Sigmoid colon (tissue), 7 donors: ENCODE results near the gene LINGO3. TPM values are rescaled to one million over a fixed set of nuclear protein-coding genes. Genes with fewer than 3 reads are reported as not detected.

ENCODE experiments used
- DNase-seq: peaks from one replicate; pipeline ENCODE4 v3.0.0-alpha.2; 2019
- H3K27ac ChIP-seq, 4 donors: fragments of 200-600 bp; sonication (generic); one replicate each; pipeline ENCODE4 v1.5.1; 2016 to 2019; ENCODE audit warnings: mild to moderate bottlenecking in 1 of 4
- H3K27me3 ChIP-seq, 3 donors: fragments of 200-600 bp; sonication (generic); one replicate each; pipeline ENCODE4 v1.5.1; 2019; ENCODE audit warnings: mild to moderate bottlenecking in 1 of 3
- H3K36me3 ChIP-seq, 4 donors: fragments of 200-600 bp; sonication (generic); one replicate each; pipeline ENCODE4 v1.5.1; 2016 to 2019
- H3K4me1 ChIP-seq, 4 donors: fragments of 200-600 bp; sonication (generic); one replicate each; pipeline ENCODE4 v1.5.1; 2017 to 2019
- H3K4me3 ChIP-seq, 4 donors: fragments of 200-600 bp; sonication (generic); one replicate each; pipeline ENCODE4 v1.5.1; 2017 to 2019; ENCODE audit warnings: mild to moderate bottlenecking in 2 of 4, moderate library complexity in 1 of 4
- H3K9me3 ChIP-seq, 4 donors: fragments of 200-600 bp in 3 of 4; sonication (generic) in 3 of 4; one replicate each; pipeline versions ENCODE4 v1.5.1 to v1.6.1; 2013 to 2019
- CTCF ChIP-seq, 4 experiments: fragments of 450-650 bp in 3 of 4; fragments of 200-600 bp in 1 of 4; IDR thresholded peaks; one replicate each; pipeline ENCODE4 v1.5.1; 2016 to 2019; ENCODE audit warnings: antibody characterized with exemption in 4 of 4, mild to moderate bottlenecking in 3 of 4, moderate library complexity in 2 of 4
- EP300 ChIP-seq, 4 donors: sonication (generic); formaldehyde crosslinking; IDR thresholded peaks; one replicate each; pipeline ENCODE4 v1.6.1; 2017; ENCODE audit warnings: antibody characterized with exemption in 4 of 4
- POLR2A ChIP-seq, 2 donors: fragments of 450-650 bp; IDR thresholded peaks; one replicate each; pipeline ENCODE4 v1.6.1; 2016; ENCODE audit warnings: antibody characterized with exemption in 2 of 2, mild to moderate bottlenecking in 2 of 2, moderate library complexity in 2 of 2
- POLR2AphosphoS5 ChIP-seq, 4 donors: sonication (generic); formaldehyde crosslinking; IDR thresholded peaks; one replicate each; pipeline ENCODE4 v1.6.1; 2017; ENCODE audit warnings: antibody characterized with exemption in 4 of 4
- WGBS, 2 donors: extraction: QIAGEN DNeasy Blood & Tissue Kit; methylation state at CpG; one replicate each; pipeline ENCODE4 v1.1.7; 2013; 5-methylcytosine and 5-hydroxymethylcytosine counted together
- intact Hi-C: fragments of 100-400 bp; cut with DNase I; formaldehyde crosslinking; loops from one replicate; pipeline ENCODE4 v1.15.1; 2023
- polyA plus RNA-seq, 3 donors: library from polyadenylated mRNA; stranded (reverse); fragments of 200-250 nt; gene quantifications; one replicate each; pipeline ENCODE4 v1.2.3, GENCODE V29; 2013
- total RNA-seq, 4 donors: library from RNA; depleted of rRNA; stranded (reverse); fragments of >200 nt; gene quantifications; one replicate each; pipeline ENCODE4 v1.1.0, GENCODE V29; 2016
- donor health status: healthy with polysubstance abuse.
- donor health status: Bipolar disorder and iron deficiency.
- donor health status: healthy.

The LINGO3 gene
- total and polyA plus RNA-seq, 7 donors, result 0.14 to 0.70 TPM; not detected in 5

- intact Hi-C loops, result loop anchor here (5.0 kb wide), 1 partner anchor 158 kb away; no protein-coding TSS in a partner anchor
- 83 to 86% methylated on average over 7 of the region's 7 CpGs for WGBS, 2 donors
Observed at GRCh38 chr19:2315121-2315817, 7.3 kb upstream of the LINGO3 start.

GRCh38 chr19:2312820-2313501 lies 5.0 kb upstream of the LINGO3 start:
- Histone ChIP-seq H3K4me1 (peaks cover 0 to 8% (median 4%) of the 10 kb centered on the region in 4 donors), H3K4me3 (no peak overlapping the region), H3K36me3 (no peaks in the 10 kb centered on the region), H3K27me3 (peaks cover 16 to 57% (median 49%) of the 10 kb centered on the region in 3 donors), H3K9me3 (peaks cover 0 to 6% (median 2%) of the 10 kb centered on the region in 4 donors), H3K27ac (no peak overlapping the region)
- intact Hi-C loops, result no loop called here
- no peak for DNase-seq
- TF ChIP-seq POLR2AphosphoS5 (IDR thresholded peaks at IDR 0.05) (no peak), EP300 (IDR thresholded peaks at IDR 0.05) (no peak), CTCF (IDR thresholded peaks at IDR 0.05) (no peak), POLR2A (IDR thresholded peaks at IDR 0.05) (no peak)
- 40% methylated on average over 28 of the region's 28 CpGs for WGBS, 2 donors

More at GRCh38 chr19:2315121-2315817, 7.3 kb upstream of the LINGO3 start:
- no peak overlapping the region for H3K27ac ChIP-seq
- H3K4me3 ChIP-seq, result no peak overlapping the region
- DNase-seq, result no peak
- H3K36me3 ChIP-seq, result no peaks in the 10 kb centered on the region
- TF ChIP-seq POLR2AphosphoS5 (IDR thresholded peaks at IDR 0.05) (no peak), POLR2A (IDR thresholded peaks at IDR 0.05) (no peak), EP300 (IDR thresholded peaks at IDR 0.05) (no peak), CTCF (IDR thresholded peaks at IDR 0.05) (no peak)
- peaks cover 0 to 6% (median 2%) of the 10 kb centered on the region in 4 donors for H3K9me3 ChIP-seq
- peaks cover 13 to 35% (median 29%) of the 10 kb centered on the region in 3 donors for H3K27me3 ChIP-seq
- peaks cover 0 to 8% (median 0%) of the 10 kb centered on the region in 4 donors for H3K4me1 ChIP-seq

GRCh38 chr19:2311093-2311492 lies 3.1 kb upstream of the LINGO3 start:
- WGBS, 2 donors, result 91 to 94% methylated on average over 4 of the region's 4 CpGs

GRCh38 chr19:2309734-2310362 lies 1.9 kb upstream of the LINGO3 start:
- WGBS, 2 donors, result 56 to 57% methylated on average over 17 of the region's 17 CpGs
- intact Hi-C loops, result no loop called here
- no peak for DNase-seq
- Histone ChIP-seq H3K36me3 (no peaks in the 10 kb centered on the region), H3K27me3 (peaks cover 31 to 86% (median 73%) of the 10 kb centered on the region in 3 donors), H3K27ac (no peak overlapping the region), H3K4me3 (no peak overlapping the region), H3K9me3 (peaks cover 0 to 3% (median under 1%) of the 10 kb centered on the region in 4 donors), H3K4me1 (peaks cover 0 to 10% (median 7%) of the 10 kb centered on the region in 4 donors)
- TF ChIP-seq POLR2A (IDR thresholded peaks at IDR 0.05) (no peak), CTCF (IDR thresholded peaks at IDR 0.05) (no peak), EP300 (IDR thresholded peaks at IDR 0.05) (no peak), POLR2AphosphoS5 (IDR thresholded peaks at IDR 0.05) (no peak)

More at GRCh38 chr19:2311093-2311492, 3.1 kb upstream of the LINGO3 start:
- Histone ChIP-seq H3K9me3 (peaks cover 0 to 6% (median 2%) of the 10 kb centered on the region in 4 donors), H3K4me1 (peaks cover 0 to 10% (median 9%) of the 10 kb centered on the region in 4 donors), H3K36me3 (no peaks in the 10 kb centered on the region), H3K4me3 (no peak overlapping the region), H3K27me3 (peaks cover 31 to 76% (median 67%) of the 10 kb centered on the region in 3 donors), H3K27ac (no peak overlapping the region)
- no peak for DNase-seq
- TF ChIP-seq POLR2AphosphoS5 (IDR thresholded peaks at IDR 0.05) (no peak), EP300 (IDR thresholded peaks at IDR 0.05) (no peak), CTCF (IDR thresholded peaks at IDR 0.05) (no peak), POLR2A (IDR thresholded peaks at IDR 0.05) (no peak)
- intact Hi-C loops, result no loop called here
